K562 (cell line): Measurements from ENCODE around the gene SLC40A1. TPM values are rescaled to one million over a fixed set of nuclear protein-coding genes. Genes with fewer than 3 reads are reported as not detected.

ENCODE experiments used
- ATAC-seq: fragments of 200-7000 bp; cut with Tn5 transposase; 3 replicates; pipeline ENCODE4 v1.9.1; 2020; ENCODE audit warnings: moderate library complexity
- BruUV-seq: library from RNA; stranded (reverse); fragments of 400-500 nt; replicated peaks from 2 replicates; lab custom pipeline; 2021; lab: Mats Ljungman, UMichigan
- CTCF ChIA-PET: fragments of 300-600 bp; formaldehyde crosslinking; extraction: SDS; loops from one replicate; lab custom pipeline; 2021; ENCODE audit warnings: low intra/inter-chr PET ratio; lab: Yijun Ruan, JAX
- POLR2A ChIA-PET: fragments of 300-600, 350-650 bp; sonication (Branson Sonifier 250); formaldehyde crosslinking; extraction: SDS; loops from one replicate; lab custom pipeline; 2021; ENCODE audit warnings: antibody characterized with exemption, inconsistent platforms; lab: Yijun Ruan, JAX
- DNase-seq, 4 experiments: peaks; one replicate each; pipeline versions ENCODE4 v3.0.0 to v3.0.0-alpha.2; 2011 to 2018; ENCODE audit warnings: low spot score in 3 of 4, mixed read lengths in 3 of 4; ENCODE audit errors: extremely low read depth in 1 of 4
- FAIRE-seq: peaks from 2 replicates; lab custom pipeline; 2011; peaks lifted over from hg19 to GRCh38; lab: Jason Lieb, UNC
- H2AFZ ChIP-seq: 2 replicates; pipeline ENCODE4 v1.6.0; 2011; ENCODE audit warnings: low read depth, low read length, control low read depth, inconsistent platforms
- H3K27ac ChIP-seq: fragments of 200-600 bp; 3 replicates; pipeline ENCODE4 v1.8.0; 2011; ENCODE audit warnings: low read depth, mild to moderate bottlenecking, control low read depth, inconsistent platforms, low read length, moderate library complexity, mixed read lengths; ENCODE audit errors: extremely low read depth
- H3K27me3 ChIP-seq, 2 experiments: fragments of 300-600 bp in 1 of 2; 2 replicates in 1 of 2; 3 replicates in 1 of 2; pipeline versions ENCODE4 v1.6.0 to v1.8.0; 2011; ENCODE audit warnings: inconsistent platforms in 2 of 2, low read length in 2 of 2, mild to moderate bottlenecking in 1 of 2, mixed read lengths in 1 of 2, moderate library complexity in 1 of 2; ENCODE audit not compliant: control insufficient read depth in 2 of 2, insufficient read depth in 2 of 2
- H3K36me3 ChIP-seq: fragments of 300-600 bp; 3 replicates; pipeline ENCODE4 v1.8.0; 2011; ENCODE audit warnings: mild to moderate bottlenecking, low read length, inconsistent platforms; ENCODE audit not compliant: control insufficient read depth, insufficient read depth
- H3K4me1 ChIP-seq, 2 experiments: fragments of 200-600 bp in 1 of 2; replicated peaks in 1 of 2; 2 replicates in 1 of 2; 3 replicates in 1 of 2; pipeline versions ENCODE4 v1.5.1 to v1.8.0; 2011; ENCODE audit warnings: inconsistent platforms in 2 of 2, low read length in 2 of 2, mild to moderate bottlenecking in 1 of 2, mixed read lengths in 1 of 2, moderate library complexity in 1 of 2; ENCODE audit not compliant: control insufficient read depth in 2 of 2, insufficient read depth in 2 of 2
- H3K4me2 ChIP-seq: 2 replicates; pipeline ENCODE4 v1.6.1; 2011; ENCODE audit warnings: low read length, control low read depth, inconsistent platforms, mixed read lengths; ENCODE audit not compliant: insufficient read depth
- H3K4me3 ChIP-seq: fragments of 200-600 bp; sonication (generic), shearing (Covaris generic); 2 replicates; pipeline ENCODE4 v1.5.1; 2016; ENCODE audit warnings: control low read depth, inconsistent platforms
- H3K79me2 ChIP-seq: fragments of 200-600 bp; 3 replicates; pipeline ENCODE4 v1.8.0; 2011; ENCODE audit warnings: low read length, inconsistent platforms; ENCODE audit not compliant: control insufficient read depth, insufficient read depth
- H3K9ac ChIP-seq, 2 experiments: 2 replicates each; pipeline versions ENCODE4 v1.6.0 to v1.6.1; 2011; ENCODE audit warnings: low read depth in 2 of 2, low read length in 2 of 2, control low read depth in 1 of 2, inconsistent platforms in 1 of 2, mild to moderate bottlenecking in 1 of 2, mixed read lengths in 1 of 2; ENCODE audit not compliant: insufficient read depth in 1 of 2
- H3K9me1 ChIP-seq: one replicate; pipeline ENCODE4 v1.6.0; 2011; ENCODE audit warnings: inconsistent platforms, mild to moderate bottlenecking, low read length, moderate library complexity; ENCODE audit not compliant: control insufficient read depth, insufficient read depth
- H3K9me3 ChIP-seq: replicated peaks from 2 replicates; pipeline ENCODE4 v1.5.1; 2011; ENCODE audit warnings: low read depth, low read length, inconsistent platforms; ENCODE audit not compliant: control insufficient read depth, insufficient read depth
- H4K20me1 ChIP-seq: replicated peaks from 2 replicates; pipeline ENCODE4 v1.6.1; 2011; ENCODE audit warnings: low read length, inconsistent platforms, mixed read lengths; ENCODE audit not compliant: control insufficient read depth, insufficient read depth
- ERF ChIP-seq: fragments of 450-650 bp; formaldehyde crosslinking; IDR thresholded peaks from 2 replicates; pipeline ENCODE4 v1.4.0; 2020; ENCODE audit warnings: mild to moderate bottlenecking, mixed read lengths
- MED1 ChIP-seq: sonication (generic); formaldehyde crosslinking; IDR thresholded peaks from 2 replicates; pipeline ENCODE4 v1.8.1; 2023; ENCODE audit warnings: missing genetic modification reagents, borderline replicate concordance
- POLR2G ChIP-seq: fragments of 200-400 bp; formaldehyde crosslinking; IDR thresholded peaks from 2 replicates; pipeline ENCODE4 v1.6.1; 2017; ENCODE audit warnings: low read depth, mild to moderate bottlenecking, antibody characterized with exemption, low read length, moderate library complexity
- RBBP5 ChIP-seq: fragments of 200-600 bp; sonication (generic); IDR thresholded peaks from 2 replicates; pipeline ENCODE4 v1.6.1; 2012; ENCODE audit warnings: borderline replicate concordance, mild to moderate bottlenecking, low read length, control low read depth, inconsistent platforms; ENCODE audit not compliant: insufficient read depth, poor library complexity, severe bottlenecking
- RBM14 ChIP-seq: fragments of 200-400 bp; formaldehyde crosslinking; IDR thresholded peaks from 2 replicates; pipeline ENCODE4 v1.6.1; 2018; ENCODE audit warnings: low read depth, mild to moderate bottlenecking, low read length, moderate library complexity, borderline replicate concordance; ENCODE audit not compliant: insufficient read depth
- RFX5 ChIP-seq: IDR thresholded peaks from 2 replicates; pipeline ENCODE4 v1.6.1; 2011; ENCODE audit warnings: low read depth, mild to moderate bottlenecking, improper control_type of control experiment, low read length
- SNIP1 ChIP-seq: fragments of 450-650 bp; IDR thresholded peaks from 2 replicates; pipeline ENCODE4 v1.7.1; 2017; ENCODE audit warnings: low read depth, mild to moderate bottlenecking
- ZNF133 ChIP-seq: fragments of 250-450 bp; sonication (Bioruptor Pico); IDR thresholded peaks from 2 replicates; pipeline ENCODE4 v1.4.0; 2020; ENCODE audit warnings: mild to moderate bottlenecking
- WGBS: fragments of 100-300 bp; shearing (Covaris generic); methylation state at CpG from one replicate; pipeline ENCODE4 v1.1.6; 2016; ENCODE audit warnings: low coverage, mixed read lengths; ENCODE audit not compliant: insufficient coverage; ENCODE audit errors: missing lambda C conversion rate; 5-methylcytosine and 5-hydroxymethylcytosine counted together
- in situ Hi-C: fragments of 300-500 bp; cut with MboI; formaldehyde crosslinking; loops from 4 replicates; pipeline ENCODE4 v1.15.0; 2018; ENCODE audit warnings: inconsistent platforms, mixed read lengths
- intact Hi-C: fragments of 100-400 bp; cut with micrococcal nuclease; formaldehyde crosslinking; loops from 2 replicates; pipeline ENCODE4 v1.14.2; 2022
- polyA plus RNA-seq, 8 experiments: library from polyadenylated mRNA; depleted of rRNA in 4 of 8; stranded (reverse) in 5 of 8; unstranded in 3 of 8; fragments of >200 nt; fragmentation: Nextera tagmentation in 2 of 8; fragmentation: Illumina TruSeq in 1 of 8; extraction: Ambion mirVana in 2 of 8; extraction: Trizol in 1 of 8; gene quantifications; 2 replicates each; pipeline versions ENCODE4 v1.2.1 to v1.2.3, GENCODE V29; 2011 to 2014; ENCODE audit warnings: inconsistent platforms in 1 of 8, missing spikeins in 1 of 8
- total RNA-seq, 7 experiments: library from RNA; depleted of rRNA in 6 of 7; stranded (reverse); fragments of >200 nt in 6 of 7; fragmentation: Illumina TruSeq in 2 of 7; extraction: Trizol in 2 of 7; gene quantifications; 2 replicates each; pipeline versions ENCODE4 v1.2.1 to v1.2.3, GENCODE V29; 2011 to 2021; ENCODE audit warnings: low replicate concordance in 1 of 7
- TF ChIP-seq, protein P1 (sequence below): fragments of 200-400 bp; formaldehyde crosslinking; IDR thresholded peaks from 2 replicates; pipeline ENCODE4 v1.6.1; 2017; ENCODE audit warnings: mild to moderate bottlenecking, low read depth, low read length, moderate library complexity
- TF ChIP-seq, protein P2 (sequence below), 2 experiments: fragments of 450-650 bp in 1 of 2; IDR thresholded peaks; 2 replicates each; pipeline ENCODE4 v1.6.1; 2011 to 2017; ENCODE audit warnings: low read depth in 2 of 2, antibody characterized with exemption in 1 of 2, borderline replicate concordance in 1 of 2, low read length in 1 of 2, mild to moderate bottlenecking in 1 of 2, mixed read lengths in 1 of 2; ENCODE audit not compliant: control insufficient read depth in 1 of 2

SLC40A1 gene
- total and polyA plus RNA-seq, 9 of the 15 experiments (the other 6 are each of a cell fraction or from before 2014, with no cell fraction given) = 42.2 to 95.9 (median 54.9) TPM

DNA sequence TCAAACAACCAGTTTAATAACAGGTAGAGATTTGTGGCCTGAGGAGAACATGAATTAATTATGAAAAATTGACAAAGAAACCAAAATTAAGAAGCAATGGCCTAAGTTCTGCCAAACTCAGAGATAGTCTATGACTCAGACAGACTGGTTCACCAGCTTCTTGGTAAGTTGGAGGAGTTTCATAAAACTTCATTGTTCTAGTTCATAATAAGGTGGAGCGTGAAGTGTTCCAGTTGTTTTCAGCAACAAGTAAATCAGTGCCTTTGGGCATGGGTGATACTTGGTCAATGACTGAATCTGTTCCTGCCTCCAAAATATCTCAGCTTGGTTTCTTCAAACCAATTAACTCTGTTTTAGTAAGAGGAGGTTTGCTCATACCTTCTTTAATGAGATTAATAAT is 40.0 kb downstream of the SLC40A1 start:
- no peak overlapping the region for H3K27ac ChIP-seq
- no peaks in the 10 kb centered on the region for H3K36me3 ChIP-seq
- no peaks in the 10 kb centered on the region for H3K79me2 ChIP-seq
- H3K27me3 ChIP-seq = no peaks in the 10 kb centered on the region; a peak in 1 of 5 replicates
- in situ Hi-C loops = no loop called here
- no peak overlapping the region for H3K4me2 ChIP-seq
- ATAC-seq = no peak
- DNase-seq = no peak
- no peak overlapping the region for H2AFZ ChIP-seq
- TF ChIP-seq ERF (CRISPR knock-in tag) (no peak), POLR2G (no peak)
- TF ChIP-seq, all 486 proteins: peak for 0
- intact Hi-C loops = no loop called here
- POLR2A ChIA-PET = interaction anchor here (0.6 to 1.4 kb wide), 2 partner anchors 18 to 77 kb away, joined by 3 read pairs; no protein-coding TSS in a partner anchor
- CTCF ChIA-PET = no interaction called here
- Histone ChIP-seq H3K9me3 (no peaks in the 10 kb centered on the region), H4K20me1 (no peaks in the 10 kb centered on the region), H3K9ac (no peak overlapping the region), H3K4me3 (no peak overlapping the region), H3K4me1 (no peaks in the 10 kb centered on the region; a peak in 4 of 5 replicates), H3K9me1 (no peaks in the 10 kb centered on the region)
- 80% methylated on average over 1 of the region's 1 CpG for WGBS
- no peak for FAIRE-seq
- no TSS peak for BruUV-seq

DNA sequence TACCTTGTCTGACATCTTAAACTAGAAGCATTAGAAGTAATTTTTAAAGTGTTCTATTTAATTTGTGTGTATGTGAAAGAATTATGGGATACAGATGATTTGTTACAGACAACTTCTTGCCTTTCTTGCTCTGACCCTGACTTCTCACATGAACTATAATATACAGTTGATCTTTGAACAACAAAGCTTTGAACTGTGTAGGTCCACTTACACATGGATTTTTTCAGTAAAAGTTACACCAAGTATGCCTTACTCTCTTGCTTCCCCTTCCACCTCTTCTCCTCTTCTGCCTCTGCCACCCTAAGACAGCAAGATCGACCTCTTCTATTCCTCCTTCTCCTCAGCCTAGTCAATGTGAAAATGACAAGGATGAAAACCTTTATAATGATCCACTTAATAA is 42.2 kb downstream of the SLC40A1 start:
- Histone ChIP-seq H3K4me2 (no peak overlapping the region), H3K9ac (no peak overlapping the region), H3K9me1 (no peaks in the 10 kb centered on the region), H3K79me2 (no peaks in the 10 kb centered on the region), H4K20me1 (no peaks in the 10 kb centered on the region), H3K9me3 (peaks cover 2% of the 10 kb centered on the region; the same call in 1 of the 2 replicates), H3K4me1 (peaks cover 0 to 2% of the 10 kb centered on the region in 2 experiments; a peak in 4 of 5 replicates), H2AFZ (no peak overlapping the region), H3K27ac (no peak overlapping the region), H3K36me3 (no peaks in the 10 kb centered on the region), H3K4me3 (no peak overlapping the region), H3K27me3 (no peaks in the 10 kb centered on the region; a peak in 1 of 5 replicates)
- ATAC-seq (no peak), DNase-seq (no peak), FAIRE-seq (no peak)
- intact Hi-C loops = no loop called here
- ChIA-PET POLR2A (no interaction called here), CTCF (no interaction called here)
- in situ Hi-C loops = no loop called here
- BruUV-seq = no TSS peak
- WGBS = 67% methylated on average over 1 of the region's 1 CpG
- no peak for TF ChIP-seq SNIP1
- TF ChIP-seq, protein P1, sequence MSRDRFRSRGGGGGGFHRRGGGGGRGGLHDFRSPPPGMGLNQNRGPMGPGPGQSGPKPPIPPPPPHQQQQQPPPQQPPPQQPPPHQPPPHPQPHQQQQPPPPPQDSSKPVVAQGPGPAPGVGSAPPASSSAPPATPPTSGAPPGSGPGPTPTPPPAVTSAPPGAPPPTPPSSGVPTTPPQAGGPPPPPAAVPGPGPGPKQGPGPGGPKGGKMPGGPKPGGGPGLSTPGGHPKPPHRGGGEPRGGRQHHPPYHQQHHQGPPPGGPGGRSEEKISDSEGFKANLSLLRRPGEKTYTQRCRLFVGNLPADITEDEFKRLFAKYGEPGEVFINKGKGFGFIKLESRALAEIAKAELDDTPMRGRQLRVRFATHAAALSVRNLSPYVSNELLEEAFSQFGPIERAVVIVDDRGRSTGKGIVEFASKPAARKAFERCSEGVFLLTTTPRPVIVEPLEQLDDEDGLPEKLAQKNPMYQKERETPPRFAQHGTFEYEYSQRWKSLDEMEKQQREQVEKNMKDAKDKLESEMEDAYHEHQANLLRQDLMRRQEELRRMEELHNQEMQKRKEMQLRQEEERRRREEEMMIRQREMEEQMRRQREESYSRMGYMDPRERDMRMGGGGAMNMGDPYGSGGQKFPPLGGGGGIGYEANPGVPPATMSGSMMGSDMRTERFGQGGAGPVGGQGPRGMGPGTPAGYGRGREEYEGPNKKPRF = no peak
- TF ChIP-seq MED1 (CRISPR knock-in tag) = no peak
- no peak for TF ChIP-seq RFX5
- TF ChIP-seq ZNF133 (CRISPR knock-in tag) = no peak
- no peak for TF ChIP-seq RBM14
- no peak for TF ChIP-seq RBBP5
- TF ChIP-seq, protein P2, sequence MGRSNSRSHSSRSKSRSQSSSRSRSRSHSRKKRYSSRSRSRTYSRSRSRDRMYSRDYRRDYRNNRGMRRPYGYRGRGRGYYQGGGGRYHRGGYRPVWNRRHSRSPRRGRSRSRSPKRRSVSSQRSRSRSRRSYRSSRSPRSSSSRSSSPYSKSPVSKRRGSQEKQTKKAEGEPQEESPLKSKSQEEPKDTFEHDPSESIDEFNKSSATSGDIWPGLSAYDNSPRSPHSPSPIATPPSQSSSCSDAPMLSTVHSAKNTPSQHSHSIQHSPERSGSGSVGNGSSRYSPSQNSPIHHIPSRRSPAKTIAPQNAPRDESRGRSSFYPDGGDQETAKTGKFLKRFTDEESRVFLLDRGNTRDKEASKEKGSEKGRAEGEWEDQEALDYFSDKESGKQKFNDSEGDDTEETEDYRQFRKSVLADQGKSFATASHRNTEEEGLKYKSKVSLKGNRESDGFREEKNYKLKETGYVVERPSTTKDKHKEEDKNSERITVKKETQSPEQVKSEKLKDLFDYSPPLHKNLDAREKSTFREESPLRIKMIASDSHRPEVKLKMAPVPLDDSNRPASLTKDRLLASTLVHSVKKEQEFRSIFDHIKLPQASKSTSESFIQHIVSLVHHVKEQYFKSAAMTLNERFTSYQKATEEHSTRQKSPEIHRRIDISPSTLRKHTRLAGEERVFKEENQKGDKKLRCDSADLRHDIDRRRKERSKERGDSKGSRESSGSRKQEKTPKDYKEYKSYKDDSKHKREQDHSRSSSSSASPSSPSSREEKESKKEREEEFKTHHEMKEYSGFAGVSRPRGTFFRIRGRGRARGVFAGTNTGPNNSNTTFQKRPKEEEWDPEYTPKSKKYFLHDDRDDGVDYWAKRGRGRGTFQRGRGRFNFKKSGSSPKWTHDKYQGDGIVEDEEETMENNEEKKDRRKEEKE (IDR thresholded peaks at IDR 0.05; ENCODE audit: borderline replicate concordance in 1 of 2, control insufficient read depth in 1 of 2, low read depth in 2 of 2, low read length in 1 of 2) = no peak
